GM23338 (cell line): ENCODE measurements around the gene TMEM214. TPM values are rescaled to one million over a fixed set of nuclear protein-coding genes. Genes with fewer than 3 reads are reported as not detected.

Source experiments
- ATAC-seq: fragments of 200-7000 bp; cut with Tn5 transposase; 3 replicates; pipeline ENCODE4 v1.9.1; 2020
- DNase-seq: peaks from one replicate; pipeline ENCODE4 v3.0.0-alpha.2; 2015; ENCODE audit warnings: low spot score
- H2AFZ ChIP-seq: fragments of 200-600 bp; sonication (generic); 2 replicates; pipeline ENCODE4 v1.8.0; 2016; ENCODE audit warnings: antibody characterized with exemption, mild to moderate bottlenecking, moderate library complexity
- H3F3A ChIP-seq: fragments of 200-600 bp; sonication (generic); replicated peaks from 2 replicates; pipeline ENCODE4 v1.8.0; 2017; ENCODE audit warnings: antibody characterized with exemption, mixed run types, low read depth
- H3K27ac ChIP-seq: fragments of 200-600 bp; sonication (generic); 2 replicates; pipeline ENCODE4 v1.6.1; 2016; ENCODE audit warnings: low read depth
- H3K27me3 ChIP-seq: fragments of 200-600 bp; sonication (generic); 2 replicates; pipeline ENCODE4 v1.8.0; 2016; ENCODE audit warnings: mild to moderate bottlenecking, mixed run types, moderate library complexity; ENCODE audit not compliant: insufficient read depth
- H3K36me3 ChIP-seq: fragments of 200-600 bp; sonication (generic); 2 replicates; pipeline ENCODE4 v1.8.0; 2016; ENCODE audit warnings: mild to moderate bottlenecking; ENCODE audit not compliant: insufficient read depth
- H3K4me1 ChIP-seq: fragments of 200-600 bp; sonication (generic); 2 replicates; pipeline ENCODE4 v1.8.0; 2016; ENCODE audit warnings: mild to moderate bottlenecking, moderate library complexity; ENCODE audit not compliant: insufficient read depth
- H3K4me2 ChIP-seq: fragments of 200-600 bp; sonication (generic); 2 replicates; pipeline ENCODE4 v1.7.1; 2017; ENCODE audit warnings: mixed run types
- H3K4me3 ChIP-seq: fragments of 200-600 bp; sonication (generic); 2 replicates; pipeline ENCODE4 v1.6.1; 2016; ENCODE audit warnings: mixed run types
- H3K79me2 ChIP-seq: fragments of 200-600 bp; sonication (generic); replicated peaks from 2 replicates; pipeline ENCODE4 v1.8.0; 2017; ENCODE audit warnings: mild to moderate bottlenecking; ENCODE audit not compliant: insufficient read depth
- H3K9me2 ChIP-seq: fragments of 200-600 bp; sonication (generic); 2 replicates; pipeline ENCODE4 v1.8.0; 2017; ENCODE audit not compliant: insufficient read depth
- H4K20me1 ChIP-seq: fragments of 200-600 bp; sonication (generic); replicated peaks from 2 replicates; pipeline ENCODE4 v1.8.0; 2017; ENCODE audit warnings: mild to moderate bottlenecking; ENCODE audit not compliant: insufficient read depth
- H3K27ac Mint-ChIP-seq: 2 replicates; pipeline ENCODE4 v1.8.0; 2020; ENCODE audit warnings: inconsistent platforms, mild to moderate bottlenecking, moderate library complexity, mixed read lengths
- H3K27me3 Mint-ChIP-seq: 3 replicates; pipeline ENCODE4 v1.8.0; 2022; ENCODE audit warnings: low read depth, mild to moderate bottlenecking, moderate library complexity, mixed read lengths, inconsistent platforms; ENCODE audit not compliant: insufficient read depth, poor library complexity
- H3K36me3 Mint-ChIP-seq: 3 replicates; pipeline ENCODE4 v1.8.0; 2021; ENCODE audit warnings: low read depth, mild to moderate bottlenecking, inconsistent platforms, moderate library complexity, mixed read lengths
- H3K4me1 Mint-ChIP-seq: 3 replicates; pipeline ENCODE4 v1.8.0; 2020; ENCODE audit warnings: mild to moderate bottlenecking, inconsistent platforms, mixed read lengths
- H3K4me3 Mint-ChIP-seq: 3 replicates; pipeline ENCODE4 v1.8.0; 2021; ENCODE audit warnings: moderate library complexity, mild to moderate bottlenecking, inconsistent platforms, mixed read lengths
- H3K9me3 Mint-ChIP-seq: 3 replicates; pipeline ENCODE4 v1.8.0; 2020; ENCODE audit warnings: moderate library complexity, mild to moderate bottlenecking, inconsistent platforms, mixed read lengths
- CREB1 ChIP-seq: fragments of 250-450 bp; sonication (Bioruptor Pico); IDR thresholded peaks from 2 replicates; pipeline ENCODE4 v1.5.0; 2020; ENCODE audit warnings: low read depth, mild to moderate bottlenecking, moderate library complexity
- CTCF ChIP-seq, 2 experiments: fragments of 200-600 bp in 1 of 2; sonication (generic) in 1 of 2; conservative IDR thresholded peaks; 2 replicates each; pipeline versions ENCODE4 v1.5.1 to v1.6.1; 2016 to 2017; ENCODE audit warnings: antibody characterized with exemption in 2 of 2, low read depth in 2 of 2, mild to moderate bottlenecking in 2 of 2, moderate library complexity in 1 of 2
- ETS1 ChIP-seq: IDR thresholded peaks from 2 replicates; pipeline ENCODE4 v1.6.1; 2016; ENCODE audit warnings: antibody characterized with exemption
- EZH2 ChIP-seq: fragments of 200-600 bp; sonication (generic); IDR thresholded peaks from one replicate; pipeline ENCODE4 v1.8.0; 2017; ENCODE audit warnings: antibody characterized with exemption, mild to moderate bottlenecking, low read depth; ENCODE audit not compliant: unreplicated experiment
- EZH2phosphoT487 ChIP-seq: fragments of 200-600 bp; sonication (generic); IDR thresholded peaks from one replicate; pipeline ENCODE4 v1.8.1; 2018; ENCODE audit warnings: antibody characterized with exemption; ENCODE audit not compliant: unreplicated experiment
- JUNB ChIP-seq: IDR thresholded peaks from one replicate; pipeline ENCODE4 v1.6.1; 2016; ENCODE audit warnings: antibody characterized with exemption; ENCODE audit not compliant: unreplicated experiment
- NANOG ChIP-seq: IDR thresholded peaks from 2 replicates; pipeline ENCODE4 v1.6.1; 2016; ENCODE audit warnings: antibody characterized with exemption, borderline replicate concordance
- POLR2AphosphoS5 ChIP-seq: IDR thresholded peaks from 2 replicates; pipeline ENCODE4 v1.6.1; 2016; ENCODE audit warnings: antibody characterized with exemption, low read depth
- REST ChIP-seq: IDR thresholded peaks from one replicate; pipeline ENCODE4 v1.6.1; 2018; ENCODE audit warnings: antibody characterized with exemption; ENCODE audit not compliant: unreplicated experiment
- STAT1 ChIP-seq: IDR thresholded peaks from one replicate; pipeline ENCODE4 v1.6.1; 2016; ENCODE audit warnings: antibody characterized with exemption; ENCODE audit not compliant: unreplicated experiment
- ZNF114 ChIP-seq: fragments of 250-450 bp; sonication (Bioruptor Pico); IDR thresholded peaks from 2 replicates; pipeline ENCODE4 v1.5.0; 2020; ENCODE audit warnings: mild to moderate bottlenecking, moderate library complexity
- ZNF331 ChIP-seq: fragments of 250-450 bp; sonication (Bioruptor Pico); IDR thresholded peaks from 2 replicates; pipeline ENCODE4 v1.5.0; 2020; ENCODE audit warnings: low read depth, mild to moderate bottlenecking, moderate library complexity
- ZNF462 ChIP-seq: fragments of 250-450 bp; sonication (Bioruptor Pico); IDR thresholded peaks from 2 replicates; pipeline ENCODE4 v1.5.0; 2020; ENCODE audit warnings: mild to moderate bottlenecking, moderate library complexity
- polyA plus RNA-seq: library from polyadenylated mRNA; unstranded; fragments of >200 nt; fragmentation: Nextera tagmentation; extraction: Ambion mirVana; gene quantifications from 2 replicates; pipeline ENCODE4 v1.2.1, GENCODE V29; 2016
- total RNA-seq: library from RNA; depleted of rRNA; stranded (reverse); fragments of >200 nt; shearing (Covaris generic); gene quantifications from 2 replicates; pipeline ENCODE4 v1.2.3, GENCODE V29; 2014

The TMEM214 gene
- total and polyA plus RNA-seq, 2 experiments from 2014 or later, result 18.4 to 36.5 TPM

GRCh38 chr2:26988058-26988860 is 44.5 kb upstream of the TMEM214 start:
- ATAC-seq (peak; percentile 61), DNase-seq (no peak)
- Mint-ChIP-seq H3K4me1 (peaks cover 2% of the 10 kb centered on the region; the same call in 2 of the 3 replicates), H3K27ac (no peak overlapping the region), H3K4me3 (no peak overlapping the region), H3K9me3 (no peaks in the 10 kb centered on the region), H3K36me3 (no peaks in the 10 kb centered on the region), H3K27me3 (peaks cover 1% of the 10 kb centered on the region)
- TF ChIP-seq CREB1 (no peak), EZH2phosphoT487 (no peak), NANOG (no peak), REST (no peak), ETS1 (no peak), POLR2AphosphoS5 (no peak), STAT1 (no peak), ZNF114 (CRISPR knock-in tag) (no peak), ZNF331 (CRISPR knock-in tag) (no peak), EZH2 (no peak), JUNB (no peak), ZNF462 (CRISPR knock-in tag) (no peak), CTCF (conservative IDR thresholded peaks at IDR 0.05; ENCODE audit: low read depth in 2 of 2) (no peak)
- Histone ChIP-seq H3K4me2 (no peak overlapping the region), H3K9me2 (no peaks in the 10 kb centered on the region), H3K27me3 (no peaks in the 10 kb centered on the region), H3K4me1 (no peaks in the 10 kb centered on the region), H3K36me3 (no peaks in the 10 kb centered on the region), H3K4me3 (no peak overlapping the region), H3F3A (no peaks in the 10 kb centered on the region), H4K20me1 (no peaks in the 10 kb centered on the region; the same call in 1 of the 2 replicates), H2AFZ (no peak overlapping the region), H3K27ac (no peak overlapping the region), H3K79me2 (no peaks in the 10 kb centered on the region)
